RWPE1 (cell line): ENCODE results near the gene FTCD.

ENCODE experiments used
- CTCF ChIA-PET: fragments of 350-600 bp; sonication (Branson Sonifier 250); formaldehyde crosslinking; extraction: SDS; loops from one replicate; lab custom pipeline; 2021; lab: Yijun Ruan, JAX
- POLR2A ChIA-PET: fragments of 400-600 bp; formaldehyde crosslinking; extraction: SDS; loops from one replicate; lab custom pipeline; 2020; ENCODE audit warnings: antibody characterized with exemption; ENCODE audit not compliant: low non-redundant PET; lab: Yijun Ruan, JAX
- DNase-seq: peaks from one replicate; pipeline ENCODE4 v3.0.0; 2012; ENCODE audit warnings: low spot score
- H3K27ac ChIP-seq: fragments of 450-650 bp; 2 replicates; pipeline ENCODE4 v1.5.1; 2017
- TF ChIP-seq, protein P1 (sequence below): fragments of 450-650 bp; conservative IDR thresholded peaks from 2 replicates; pipeline ENCODE4 v1.5.1; 2017; ENCODE audit warnings: low read depth, mild to moderate bottlenecking

Gene FTCD

DNA sequence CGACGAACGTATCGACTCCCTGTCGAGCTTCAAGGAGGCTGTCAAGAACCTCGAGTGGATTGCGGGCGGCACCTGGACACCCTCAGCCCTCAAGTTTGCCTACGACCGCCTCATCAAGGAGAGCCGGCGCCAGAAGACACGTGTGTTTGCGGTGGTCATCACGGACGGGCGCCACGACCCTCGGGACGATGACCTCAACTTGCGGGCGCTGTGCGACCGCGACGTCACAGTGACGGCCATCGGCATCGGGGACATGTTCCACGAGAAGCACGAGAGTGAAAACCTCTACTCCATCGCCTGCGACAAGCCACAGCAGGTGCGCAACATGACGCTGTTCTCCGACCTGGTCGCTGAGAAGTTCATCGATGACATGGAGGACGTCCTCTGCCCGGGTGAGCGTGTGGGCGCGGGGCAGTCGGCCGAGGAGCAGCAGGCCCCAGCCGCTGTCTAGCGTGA, 29.5 kb downstream of the FTCD start:
- no peak overlapping the region for H3K27ac ChIP-seq
- CTCF ChIA-PET, result no interaction called here

DNA sequence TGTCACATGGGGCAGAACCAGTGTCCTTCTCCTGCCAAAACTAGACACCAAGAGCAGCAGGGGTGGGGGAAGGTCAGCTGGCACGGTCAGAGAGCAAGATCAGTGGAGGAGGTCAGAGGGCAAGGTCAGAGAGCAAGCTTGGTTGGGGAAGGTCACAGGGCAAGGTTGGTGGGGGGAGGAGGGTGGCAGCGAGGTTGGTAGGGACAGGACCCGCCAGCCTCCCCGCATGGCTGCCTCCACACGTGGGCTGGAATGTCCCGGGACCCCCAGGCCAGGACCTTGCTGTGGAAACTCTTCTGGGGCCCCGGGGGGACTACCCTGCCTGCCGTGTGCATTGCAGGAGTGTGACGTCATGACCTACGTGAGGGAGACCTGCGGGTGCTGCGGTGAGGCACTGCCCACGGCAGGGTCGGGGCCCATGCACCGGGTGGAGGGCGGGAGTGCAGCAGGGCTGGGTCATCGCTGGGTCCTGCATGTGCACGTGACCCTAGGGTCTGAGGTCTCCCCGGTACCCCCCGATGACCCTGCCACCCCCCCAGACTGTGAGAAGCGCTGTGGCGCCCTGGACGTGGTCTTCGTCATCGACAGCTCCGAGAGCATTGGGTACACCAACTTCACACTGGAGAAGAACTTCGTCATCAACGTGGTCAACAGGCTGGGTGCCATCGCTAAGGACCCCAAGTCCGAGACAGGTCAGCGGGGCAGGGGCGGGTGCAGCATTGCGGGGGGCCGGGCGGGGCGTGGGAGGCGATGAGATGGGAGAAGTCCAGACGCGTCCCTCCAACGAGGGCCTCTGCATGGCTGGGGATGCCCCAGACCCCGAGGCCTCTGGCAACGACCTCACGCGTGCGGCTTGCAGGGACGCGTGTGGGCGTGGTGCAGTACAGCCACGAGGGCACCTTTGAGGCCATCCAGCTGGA, 30.2 kb downstream of the FTCD start:
- ChIA-PET POLR2A (no interaction called here), CTCF (interaction anchor here (0.7 kb wide), 1 partner anchor 87 kb away, joined by 8 read pairs; no protein-coding TSS in a partner anchor)
- TF ChIP-seq, protein P1, sequence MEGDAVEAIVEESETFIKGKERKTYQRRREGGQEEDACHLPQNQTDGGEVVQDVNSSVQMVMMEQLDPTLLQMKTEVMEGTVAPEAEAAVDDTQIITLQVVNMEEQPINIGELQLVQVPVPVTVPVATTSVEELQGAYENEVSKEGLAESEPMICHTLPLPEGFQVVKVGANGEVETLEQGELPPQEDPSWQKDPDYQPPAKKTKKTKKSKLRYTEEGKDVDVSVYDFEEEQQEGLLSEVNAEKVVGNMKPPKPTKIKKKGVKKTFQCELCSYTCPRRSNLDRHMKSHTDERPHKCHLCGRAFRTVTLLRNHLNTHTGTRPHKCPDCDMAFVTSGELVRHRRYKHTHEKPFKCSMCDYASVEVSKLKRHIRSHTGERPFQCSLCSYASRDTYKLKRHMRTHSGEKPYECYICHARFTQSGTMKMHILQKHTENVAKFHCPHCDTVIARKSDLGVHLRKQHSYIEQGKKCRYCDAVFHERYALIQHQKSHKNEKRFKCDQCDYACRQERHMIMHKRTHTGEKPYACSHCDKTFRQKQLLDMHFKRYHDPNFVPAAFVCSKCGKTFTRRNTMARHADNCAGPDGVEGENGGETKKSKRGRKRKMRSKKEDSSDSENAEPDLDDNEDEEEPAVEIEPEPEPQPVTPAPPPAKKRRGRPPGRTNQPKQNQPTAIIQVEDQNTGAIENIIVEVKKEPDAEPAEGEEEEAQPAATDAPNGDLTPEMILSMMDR, result no peak
- no peak overlapping the region for H3K27ac ChIP-seq
- no peak for DNase-seq

More for the DNA sequence above, 29.5 kb downstream of the FTCD start:
- DNase-seq, result no peak
- POLR2A ChIA-PET, result no interaction called here
- TF ChIP-seq, protein P1, result no peak

DNA sequence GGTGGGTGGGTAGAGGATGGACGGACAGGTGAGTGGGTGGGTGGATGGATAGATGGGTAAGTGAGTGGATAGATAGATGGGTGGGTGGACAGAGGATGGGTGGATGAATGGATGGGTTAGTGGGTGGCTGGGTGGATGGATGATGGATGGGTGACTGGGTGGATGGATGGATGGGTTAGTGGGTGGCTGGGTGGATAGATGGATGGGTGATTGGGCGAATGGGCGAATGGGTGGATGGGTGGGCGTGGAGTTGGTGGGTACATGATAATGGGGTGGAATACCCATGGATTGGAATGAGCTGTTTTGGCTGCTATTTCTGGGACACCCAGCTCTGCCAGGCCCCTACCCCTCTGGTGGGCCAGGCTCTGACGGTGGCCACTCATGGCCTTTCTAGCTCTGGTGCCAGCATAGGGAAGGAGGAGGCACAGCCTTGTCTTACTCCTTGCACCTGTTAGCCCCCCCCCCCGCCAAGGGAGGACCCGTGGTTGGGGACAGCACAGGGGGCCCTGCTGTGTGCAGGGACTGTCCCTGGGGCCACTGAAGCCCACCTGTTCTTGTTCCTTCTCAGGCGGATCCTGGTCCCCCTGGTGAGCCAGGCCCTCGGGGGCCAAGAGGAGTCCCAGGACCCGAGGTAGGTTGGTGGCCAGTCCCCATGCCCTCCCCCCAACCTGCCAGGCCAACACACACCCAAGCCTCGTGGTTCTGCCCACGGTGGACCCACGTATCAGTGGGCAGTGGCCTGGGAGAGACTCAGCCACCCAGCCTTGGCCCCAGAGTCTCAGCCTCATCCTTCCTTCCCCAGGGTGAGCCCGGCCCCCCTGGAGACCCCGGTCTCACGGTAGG, 31.1 kb downstream of the FTCD start:
- DNase-seq, result no peak
- POLR2A ChIA-PET, result no interaction called here
- no peak overlapping the region for H3K27ac ChIP-seq
- CTCF ChIA-PET, result no interaction called here
- TF ChIP-seq, protein P1, result no peak

DNA sequence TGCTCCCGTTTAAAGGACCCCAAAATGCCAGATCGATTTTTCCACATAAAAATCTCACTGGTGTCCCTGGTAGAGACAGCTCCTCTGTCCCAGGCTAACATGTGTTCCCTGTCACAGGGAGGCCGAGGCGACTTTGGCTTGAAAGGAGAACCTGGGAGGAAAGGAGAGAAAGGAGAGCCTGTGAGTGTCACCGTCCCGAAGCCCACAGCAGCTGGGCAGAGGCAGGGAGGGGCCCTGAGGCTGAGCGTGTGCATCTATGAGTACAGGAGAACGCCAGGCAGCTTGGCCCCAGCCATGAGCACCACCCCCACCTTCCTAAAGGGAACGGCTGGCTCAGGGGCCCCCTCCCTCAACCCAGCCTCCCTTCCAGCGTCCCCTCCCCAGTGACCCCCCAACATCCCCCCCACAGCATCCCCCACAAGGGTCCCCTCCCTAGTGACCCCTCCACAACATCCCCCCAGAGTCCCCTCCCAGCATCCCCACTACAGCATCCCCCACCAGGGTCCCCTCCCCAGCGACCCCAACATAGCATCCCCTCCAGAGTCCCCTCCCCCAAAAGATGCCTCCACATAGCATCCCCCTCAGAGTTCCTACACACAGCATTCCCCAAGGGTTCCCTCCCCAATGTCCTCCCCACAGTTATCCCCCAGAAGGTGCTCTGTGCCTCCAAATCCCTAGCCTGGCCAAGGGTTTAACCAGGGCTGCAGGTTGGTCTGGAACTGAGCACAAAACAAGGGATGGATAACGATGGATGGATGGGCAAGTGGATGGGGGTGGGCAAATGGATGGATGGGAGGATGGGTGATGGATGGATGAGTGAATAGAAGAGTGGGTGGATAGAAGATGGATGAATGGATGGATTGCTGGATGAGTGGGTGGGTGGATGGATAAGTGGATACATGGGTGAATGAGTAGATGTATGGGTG, 32.4 kb downstream of the FTCD start:
- no peak for DNase-seq
- TF ChIP-seq, protein P1, result no peak
- peak overlapping the region; percentile 32; the same call in 1 of the 2 replicates for H3K27ac ChIP-seq
- CTCF ChIA-PET, result interaction anchor here (1.2 kb wide), 1 partner anchor 20 kb away, joined by 5 read pairs; no protein-coding TSS in a partner anchor
- POLR2A ChIA-PET, result no interaction called here

DNA sequence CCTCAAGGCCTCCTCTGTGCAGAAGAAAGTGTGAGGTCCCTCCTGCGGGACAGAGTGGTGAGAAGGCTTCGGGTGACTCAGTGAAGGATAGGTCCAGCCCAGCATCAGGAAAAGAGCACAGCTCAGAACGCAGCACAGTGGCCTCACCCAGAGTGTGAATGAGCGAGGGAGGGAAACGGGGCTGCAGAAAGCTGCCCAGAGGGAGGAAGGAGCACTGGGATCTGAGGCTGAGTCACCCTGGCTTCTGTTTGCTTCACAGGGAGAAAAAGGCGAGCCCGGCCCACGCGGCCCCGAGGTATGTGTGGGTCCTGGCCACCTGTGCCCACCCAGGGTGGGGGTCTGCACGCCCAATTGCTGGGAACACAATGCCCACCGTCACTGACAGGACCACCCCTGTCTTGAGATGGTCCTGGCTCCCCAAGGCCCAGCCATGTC, 33.1 kb downstream of the FTCD start:
- CTCF ChIA-PET, result interaction anchor here (0.7 to 1.2 kb wide), 3 partner anchors 21 to 899 kb away, joined by 3 to 5 read pairs (median 5); no protein-coding TSS in a partner anchor
- DNase-seq, result peak; percentile 43

More for the DNA sequence above, 33.1 kb downstream of the FTCD start:
- POLR2A ChIA-PET, result no interaction called here
- TF ChIP-seq, protein P1, result no peak
- peak overlapping the region; percentile 32 for H3K27ac ChIP-seq
